HEK293T (cell line): Measurements from ENCODE around the gene RUVBL2.

Experiments
- CTCF ChIA-PET: fragments of 350-600 bp; formaldehyde crosslinking; extraction: SDS; loops from one replicate; lab custom pipeline; 2021; ENCODE audit warnings: antibody characterized with exemption, inconsistent platforms; lab: Yijun Ruan, JAX
- POLR2A ChIA-PET: fragments of 350-600 bp; formaldehyde crosslinking; extraction: SDS; loops from one replicate; lab custom pipeline; 2020; ENCODE audit warnings: antibody characterized with exemption, inconsistent platforms; lab: Yijun Ruan, JAX
- DNase-seq: peaks from one replicate; pipeline ENCODE4 v3.0.0; 2012; ENCODE audit warnings: mixed read lengths; ENCODE audit errors: extremely low spot score
- ARNT ChIP-seq: fragments of 450-650 bp; IDR thresholded peaks from 2 replicates; pipeline ENCODE4 v1.6.1; 2017; ENCODE audit warnings: mild to moderate bottlenecking
- BHLHE40 ChIP-seq: fragments of 450-650 bp; IDR thresholded peaks from 2 replicates; pipeline ENCODE4 v1.6.1; 2016; ENCODE audit warnings: mild to moderate bottlenecking, moderate library complexity, borderline replicate concordance
- CTBP1 ChIP-seq: fragments of 450-650 bp; IDR thresholded peaks from 2 replicates; pipeline ENCODE4 v1.6.1; 2016; ENCODE audit warnings: borderline replicate concordance
- ELF4 ChIP-seq: fragments of 450-650 bp; IDR thresholded peaks from 2 replicates; pipeline ENCODE4 v1.6.1; 2017; ENCODE audit warnings: antibody characterized with exemption
- FOXA1 ChIP-seq: fragments of 450-650 bp; IDR thresholded peaks from 2 replicates; pipeline ENCODE4 v1.6.1; 2016; ENCODE audit warnings: mild to moderate bottlenecking
- FOXK2 ChIP-seq: fragments of 450-650 bp; IDR thresholded peaks from 2 replicates; pipeline ENCODE4 v1.6.1; 2016; ENCODE audit warnings: mild to moderate bottlenecking
- FOXM1 ChIP-seq: fragments of 450-650 bp; IDR thresholded peaks from 2 replicates; pipeline ENCODE4 v1.6.1; 2017; ENCODE audit warnings: mild to moderate bottlenecking, borderline replicate concordance
- HDGF ChIP-seq: fragments of 450-650 bp; IDR thresholded peaks from 2 replicates; pipeline ENCODE4 v1.6.1; 2017; ENCODE audit warnings: antibody characterized with exemption, borderline replicate concordance
- L3MBTL2 ChIP-seq: fragments of 450-650 bp; conservative IDR thresholded peaks from 2 replicates; pipeline ENCODE4 v1.6.1; 2016; ENCODE audit warnings: mild to moderate bottlenecking
- LEF1 ChIP-seq: fragments of 450-650 bp; IDR thresholded peaks from 2 replicates; pipeline ENCODE4 v1.6.1; 2017; ENCODE audit warnings: mild to moderate bottlenecking, borderline replicate concordance
- NFRKB ChIP-seq: fragments of 450-650 bp; IDR thresholded peaks from 2 replicates; pipeline ENCODE4 v1.6.1; 2016; ENCODE audit warnings: mild to moderate bottlenecking, moderate library complexity
- SP1 ChIP-seq: fragments of 450-650 bp; IDR thresholded peaks from 2 replicates; pipeline ENCODE4 v1.6.1; 2017
- SUZ12 ChIP-seq: fragments of 450-650 bp; IDR thresholded peaks from 2 replicates; pipeline ENCODE4 v1.6.1; 2016; ENCODE audit warnings: mild to moderate bottlenecking
- TARDBP ChIP-seq: fragments of 450-650 bp; IDR thresholded peaks from 2 replicates; pipeline ENCODE4 v1.6.1; 2016
- ZNF384 ChIP-seq: fragments of 450-650 bp; IDR thresholded peaks from 2 replicates; pipeline ENCODE4 v1.6.1; 2016
- TF ChIP-seq, protein P1 (sequence below): fragments of 450-650 bp; IDR thresholded peaks from 2 replicates; pipeline ENCODE4 v1.6.1; 2016

The RUVBL2 gene

DNA sequence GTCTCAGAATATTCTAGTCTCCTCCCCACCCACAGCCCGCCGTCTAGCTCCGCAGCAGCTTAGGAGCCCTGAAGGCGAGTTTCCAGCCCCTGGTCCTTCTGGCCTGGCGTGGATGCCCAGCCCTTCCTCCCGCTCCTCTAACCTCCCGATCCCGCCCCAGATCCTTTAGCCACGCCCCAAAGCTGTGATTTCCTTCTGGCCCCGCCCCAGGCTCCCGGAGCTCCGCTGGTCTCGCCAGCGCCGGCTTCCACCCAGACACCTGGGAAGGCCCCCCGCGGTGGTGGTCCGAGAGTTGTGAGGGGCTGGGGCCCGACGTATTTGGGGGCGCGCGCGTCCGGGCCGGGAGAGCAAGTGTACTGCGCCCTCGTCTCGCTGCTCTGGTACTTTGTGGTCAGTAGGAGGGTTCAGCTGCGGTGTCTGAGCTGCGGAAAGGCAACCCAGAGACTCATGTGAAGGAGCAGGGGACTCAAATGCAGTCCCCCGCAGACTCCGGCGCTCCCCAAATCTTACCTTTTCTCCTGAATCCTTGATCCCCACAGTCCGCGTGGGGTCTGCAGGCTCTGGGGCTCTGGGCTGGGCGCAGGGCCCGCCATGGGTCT is 64.0 kb downstream of the RUVBL2 start, which contains the start of gene CGB7:
Gene CGB7, minus strand, starts transcription at position 114 of the 599 bp plus-strand sequence. CDS start 2,374 bp downstream, outside the sequence.
- DNase-seq = peak; percentile 39
- ChIA-PET POLR2A (no interaction called here), CTCF (interaction anchor here (1.0 kb wide), 1 partner anchor 16 kb away, joined by 4 read pairs; no protein-coding TSS in a partner anchor)
- no peak for TF ChIP-seq L3MBTL2
- TF ChIP-seq, protein P1, sequence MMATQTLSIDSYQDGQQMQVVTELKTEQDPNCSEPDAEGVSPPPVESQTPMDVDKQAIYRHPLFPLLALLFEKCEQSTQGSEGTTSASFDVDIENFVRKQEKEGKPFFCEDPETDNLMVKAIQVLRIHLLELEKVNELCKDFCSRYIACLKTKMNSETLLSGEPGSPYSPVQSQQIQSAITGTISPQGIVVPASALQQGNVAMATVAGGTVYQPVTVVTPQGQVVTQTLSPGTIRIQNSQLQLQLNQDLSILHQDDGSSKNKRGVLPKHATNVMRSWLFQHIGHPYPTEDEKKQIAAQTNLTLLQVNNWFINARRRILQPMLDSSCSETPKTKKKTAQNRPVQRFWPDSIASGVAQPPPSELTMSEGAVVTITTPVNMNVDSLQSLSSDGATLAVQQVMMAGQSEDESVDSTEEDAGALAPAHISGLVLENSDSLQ = no peak
- TF ChIP-seq LEF1 = no peak
- no peak for TF ChIP-seq ZNF384
- no peak for TF ChIP-seq SP1

- peak; percentile 35 for DNase-seq
- CTCF ChIA-PET = interaction anchor here (0.8 to 1.0 kb wide), 2 partner anchors 15 kb away, joined by 3 to 4 read pairs; no protein-coding TSS in a partner anchor
- no peak for TF ChIP-seq FOXM1
- TF ChIP-seq, protein P1 = peak; percentile 39; the same call in 1 of the 2 replicates
Measured at GRCh38 chr19:49058562-49058961, 64.9 kb downstream of the RUVBL2 start.

GRCh38 chr19:49059053-49059452 is 65.4 kb downstream of the RUVBL2 start:
- ChIA-PET POLR2A (no interaction called here), CTCF (interaction anchor here (0.8 kb wide), 1 partner anchor 15 kb away, joined by 3 read pairs; no protein-coding TSS in a partner anchor)
- TF ChIP-seq FOXM1 (no peak), ELF4 (no peak), FOXA1 (no peak), ARNT (no peak)
- DNase-seq = no peak

More at GRCh38 chr19:49058562-49058961, 64.9 kb downstream of the RUVBL2 start:
- POLR2A ChIA-PET = no interaction called here

DNA sequence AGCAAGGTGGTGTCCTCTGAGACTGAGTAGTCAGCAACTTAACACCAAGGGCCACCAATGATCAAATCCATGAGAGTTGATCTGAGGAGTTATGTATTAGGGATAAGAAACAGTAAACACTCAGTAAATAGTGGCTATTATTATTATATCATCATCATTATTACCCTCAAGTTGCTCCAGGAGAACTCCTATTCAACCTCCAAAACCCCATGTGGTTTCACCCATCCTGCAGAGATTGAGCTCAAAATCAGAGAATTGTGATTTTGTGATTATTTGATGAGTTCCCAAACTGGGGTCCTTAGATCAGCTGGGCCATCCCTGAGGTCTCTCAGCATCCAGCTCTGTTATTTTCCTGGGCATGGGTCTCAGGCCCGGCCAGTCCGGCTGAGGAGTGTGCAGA is 67.3 kb downstream of the RUVBL2 start:
- POLR2A ChIA-PET = interaction anchor here (0.8 kb wide), 1 partner anchor 67 kb away, joined by 3 read pairs; the partner anchor contains the start of genes GYS1 and RUVBL2
- CTCF ChIA-PET = no interaction called here

GRCh38 chr19:49061445-49061844 is 67.8 kb downstream of the RUVBL2 start:
- TF ChIP-seq ARNT (no peak), FOXA1 (no peak), CTBP1 (no peak), SP1 (no peak), SUZ12 (no peak), L3MBTL2 (no peak), TARDBP (no peak), FOXM1 (no peak), ELF4 (no peak), BHLHE40 (no peak), ZNF384 (no peak), FOXK2 (no peak), LEF1 (no peak), NFRKB (no peak), HDGF (no peak)
- TF ChIP-seq, protein P1 = no peak
- POLR2A ChIA-PET = no interaction called here
- DNase-seq = no peak
- CTCF ChIA-PET = no interaction called here

More for the DNA sequence above, 67.3 kb downstream of the RUVBL2 start:
- DNase-seq = no peak
- TF ChIP-seq ELF4 = no peak
- TF ChIP-seq LEF1 = no peak
- no peak for TF ChIP-seq SP1
- no peak for TF ChIP-seq FOXM1
- no peak for TF ChIP-seq TARDBP
- TF ChIP-seq FOXK2 = no peak
- no peak for TF ChIP-seq CTBP1
- TF ChIP-seq HDGF = no peak
- no peak for TF ChIP-seq L3MBTL2
- TF ChIP-seq SUZ12 = no peak
- no peak for TF ChIP-seq ZNF384
- TF ChIP-seq ARNT = no peak
- TF ChIP-seq NFRKB = no peak
- TF ChIP-seq BHLHE40 = no peak
- TF ChIP-seq FOXA1 = no peak
- TF ChIP-seq, protein P1 = no peak

DNA sequence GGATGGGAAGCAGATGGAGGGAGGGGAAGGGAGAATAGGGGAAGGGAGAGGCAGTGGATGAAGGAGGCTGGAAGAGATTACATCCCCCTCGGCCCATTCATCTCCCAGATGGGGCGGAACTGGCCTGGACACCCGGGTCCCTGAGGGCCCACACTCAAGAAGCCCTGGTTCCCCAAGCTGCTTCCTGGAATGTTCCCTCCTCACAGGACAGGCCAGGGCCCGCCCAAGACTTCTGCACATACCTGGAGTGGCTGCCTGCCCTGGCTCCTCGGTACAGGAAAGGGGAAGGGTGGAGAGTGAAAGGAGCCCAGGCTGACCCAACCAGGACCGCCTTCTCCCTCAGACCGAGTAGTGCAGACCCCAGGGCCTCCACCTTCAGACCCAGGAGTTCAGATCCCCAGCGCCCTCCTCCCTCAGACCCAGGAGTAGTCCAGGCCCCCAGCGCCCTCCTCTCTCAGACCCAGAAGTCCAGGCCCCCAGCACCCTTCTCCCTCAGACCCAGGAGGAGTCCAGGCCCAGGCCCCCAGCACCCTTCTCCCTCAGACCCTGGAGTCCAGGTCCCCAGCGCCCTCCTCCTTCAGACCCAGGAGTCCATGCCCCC is 70.4 kb downstream of the RUVBL2 start:
- CTCF ChIA-PET = interaction anchor here (0.6 to 1.6 kb wide), 2 partner anchors 10 to 71 kb away, joined by 3 to 9 read pairs; partner anchors contain the start of gene RUVBL2
- TF ChIP-seq SP1 (no peak), NFRKB (no peak), HDGF (no peak), ZNF384 (no peak), L3MBTL2 (no peak), CTBP1 (no peak), FOXA1 (no peak), BHLHE40 (no peak), TARDBP (no peak), LEF1 (no peak)
- TF ChIP-seq, protein P1 = no peak
- DNase-seq = no peak
- POLR2A ChIA-PET = no interaction called here
